Activated naive CD4-positive, alpha-beta T cell treated with anti-CD3 and anti-CD28 coated beads, Interleukin-2, amount 50 U/mL, for 16 hours (primary cell): Measurements from ENCODE around the gene ACOT7.
A peak's percentile ranks its signal among the peaks of the same experiment; 100 is the strongest.

Experiments
- DNase-seq: peaks from one replicate; pipeline ENCODE4 v3.0.0-alpha.2; 2020

ACOT7 gene

DNA sequence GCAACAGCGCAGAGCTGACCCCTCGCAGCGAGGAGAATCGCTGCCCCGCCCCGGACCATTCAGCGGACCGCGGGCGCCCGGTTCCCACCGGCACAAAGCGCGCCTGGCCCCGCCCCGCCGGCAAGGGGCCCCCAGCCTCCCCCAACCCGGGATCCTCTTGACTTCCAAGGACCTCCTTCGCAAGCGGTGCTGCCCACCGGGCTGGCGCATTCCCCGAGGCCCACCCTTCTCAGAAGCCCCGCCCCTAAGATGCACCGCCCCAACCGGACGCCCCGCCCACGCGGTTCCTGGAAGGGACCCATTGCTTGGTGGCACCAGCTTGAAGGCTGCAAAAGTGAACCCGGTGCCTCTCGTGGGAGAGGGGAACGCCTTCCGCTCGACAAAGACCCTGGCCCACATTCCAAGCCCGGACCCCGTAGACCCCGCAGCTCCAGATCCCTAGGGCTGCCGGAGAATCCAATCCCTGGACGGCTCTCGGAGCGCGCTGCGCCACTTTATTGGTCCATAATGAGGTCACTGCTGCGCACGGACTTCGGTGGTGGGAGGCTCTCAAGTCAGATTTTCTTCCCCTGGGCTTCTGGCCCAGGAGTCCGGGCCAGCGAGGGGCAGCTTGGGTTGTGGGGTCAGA, 147.6 kb downstream of the ACOT7 start:
- peak; percentile 36 for DNase-seq

DNA sequence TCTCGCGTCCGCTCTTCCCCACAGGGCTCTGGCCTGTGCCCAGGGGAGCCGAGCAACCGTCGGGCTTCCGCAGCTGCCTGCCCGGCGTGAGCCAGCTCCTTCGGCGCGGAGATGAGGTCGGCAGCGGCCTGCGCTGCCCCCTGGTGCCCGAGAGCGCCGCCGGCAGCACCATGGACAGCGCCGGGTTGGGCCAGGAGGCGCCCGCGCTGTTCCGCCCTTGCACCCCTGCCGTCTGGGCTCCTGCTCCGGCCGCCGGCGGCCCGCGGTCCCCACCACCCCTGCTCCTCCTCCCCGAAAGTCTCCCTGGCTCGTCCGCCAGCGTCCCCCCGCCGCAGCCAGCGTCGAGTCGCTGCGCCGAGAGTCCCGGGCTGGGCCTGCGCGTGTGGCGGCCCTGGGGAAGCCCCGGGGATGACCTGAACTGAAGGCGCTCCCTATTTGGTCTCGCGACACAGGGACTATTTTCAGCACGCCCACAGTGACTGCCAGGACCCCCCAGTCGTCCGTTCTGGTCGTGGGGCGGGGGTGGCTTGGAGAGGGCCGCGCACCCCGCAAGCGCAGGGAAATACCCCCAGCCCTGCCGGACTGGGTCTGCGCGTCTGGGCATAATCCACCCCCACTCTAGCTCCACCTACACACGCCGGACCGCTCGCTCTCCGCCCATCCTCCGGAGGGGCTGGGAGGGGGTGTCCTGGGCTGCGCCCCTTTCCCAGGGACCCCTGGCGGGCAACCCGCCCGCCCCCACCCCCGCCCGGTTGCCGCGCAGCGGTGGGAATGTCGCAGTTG, 148.3 kb downstream of the ACOT7 start:
- peak; percentile 77 for DNase-seq

DNA sequence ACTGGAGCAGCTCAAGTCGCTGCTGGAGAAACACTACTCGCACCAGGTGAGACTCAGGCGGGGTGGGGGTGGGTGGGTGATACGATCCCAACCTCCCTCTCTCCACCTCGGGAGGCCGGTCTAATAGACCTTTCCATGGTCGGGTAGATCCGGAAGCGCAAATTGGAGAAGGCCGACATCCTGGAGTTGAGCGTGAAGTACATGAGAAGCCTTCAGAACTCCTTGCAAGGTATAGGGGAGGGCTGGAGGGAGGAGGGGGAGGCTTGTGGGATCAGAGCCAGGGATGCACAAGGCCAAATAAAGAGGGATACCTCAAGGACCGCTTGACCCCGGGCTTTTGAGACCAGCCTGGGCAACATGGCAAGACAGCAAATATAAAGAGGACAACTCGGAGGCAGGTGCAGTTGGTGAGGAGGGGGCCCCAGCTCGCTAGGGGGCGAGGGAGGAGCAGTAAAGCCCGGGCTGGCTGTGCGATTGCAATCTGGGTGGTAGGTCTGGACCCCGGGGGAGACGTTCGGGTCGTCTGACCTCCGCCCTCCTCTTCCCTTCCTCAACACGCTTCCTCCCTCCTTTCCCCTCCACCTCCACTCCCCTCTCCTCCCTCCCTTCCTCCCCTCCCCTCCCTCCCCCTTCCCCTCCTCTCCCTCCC, 149.0 kb downstream of the ACOT7 start:
- DNase-seq: no peak

DNA sequence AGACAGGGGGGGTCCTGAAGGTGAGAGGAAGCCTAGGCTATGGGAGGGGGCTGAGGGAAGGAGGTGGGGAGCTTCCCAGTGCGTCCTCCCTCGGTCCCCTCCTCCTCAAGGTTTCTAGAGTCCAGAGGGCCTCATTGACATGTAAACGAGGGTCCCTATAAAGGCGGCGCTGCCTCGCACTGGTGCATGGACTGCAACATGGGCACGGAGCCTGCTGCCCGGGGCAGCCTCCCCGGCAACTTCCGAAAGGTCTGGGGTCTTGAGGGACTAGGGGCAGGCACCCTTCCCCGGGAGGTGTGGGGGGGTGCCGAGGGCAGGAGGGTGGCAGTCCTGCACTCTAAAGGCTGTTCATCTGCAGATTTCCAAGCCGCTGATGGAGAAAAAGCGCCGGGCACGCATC, 149.6 kb downstream of the ACOT7 start, which contains the start of gene HES3:
HES3 (plus strand) TSS at position 187 of the 400 bp plus-strand sequence; CDS start at position 374, 187 bp downstream.
- DNase-seq: no peak

DNA sequence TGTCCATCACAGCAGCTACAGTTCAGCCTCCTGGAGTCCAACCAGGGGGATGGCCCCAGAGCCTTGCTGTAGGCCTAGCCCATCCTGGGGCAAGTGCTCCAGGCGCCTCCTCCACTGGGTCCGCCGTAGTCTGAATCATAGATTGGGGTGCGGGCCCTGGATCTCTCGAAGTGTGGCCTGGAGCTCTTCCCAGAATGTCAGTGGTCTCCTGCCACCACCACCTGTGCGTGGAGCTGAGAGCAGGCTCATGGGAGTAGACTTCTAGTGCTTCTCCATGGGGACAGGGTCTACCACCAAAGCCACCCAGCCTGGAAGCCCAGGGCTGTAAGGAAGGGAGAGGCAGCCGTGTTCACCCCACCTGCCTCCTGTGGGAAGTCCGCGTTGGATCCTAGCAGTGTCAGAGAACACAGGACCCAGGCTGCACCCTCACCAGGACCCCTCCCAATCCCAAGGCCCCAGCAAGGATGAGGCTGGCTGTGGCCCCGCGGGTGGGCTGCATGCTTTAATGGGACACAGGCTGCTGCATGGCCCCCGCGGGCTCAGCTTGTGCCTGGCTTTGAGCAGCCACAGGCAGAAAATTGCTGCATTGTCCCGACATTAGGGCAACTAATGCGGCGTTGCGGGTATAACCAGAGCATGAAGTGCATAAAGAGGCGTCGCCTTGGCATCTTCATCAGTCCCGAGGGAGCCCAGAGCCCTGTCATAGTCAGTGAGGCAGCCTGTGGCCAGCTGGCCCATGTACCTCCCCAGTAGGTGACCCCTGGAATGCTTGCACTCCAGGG, 150.3 kb downstream of the ACOT7 start:
- DNase-seq: no peak

DNA sequence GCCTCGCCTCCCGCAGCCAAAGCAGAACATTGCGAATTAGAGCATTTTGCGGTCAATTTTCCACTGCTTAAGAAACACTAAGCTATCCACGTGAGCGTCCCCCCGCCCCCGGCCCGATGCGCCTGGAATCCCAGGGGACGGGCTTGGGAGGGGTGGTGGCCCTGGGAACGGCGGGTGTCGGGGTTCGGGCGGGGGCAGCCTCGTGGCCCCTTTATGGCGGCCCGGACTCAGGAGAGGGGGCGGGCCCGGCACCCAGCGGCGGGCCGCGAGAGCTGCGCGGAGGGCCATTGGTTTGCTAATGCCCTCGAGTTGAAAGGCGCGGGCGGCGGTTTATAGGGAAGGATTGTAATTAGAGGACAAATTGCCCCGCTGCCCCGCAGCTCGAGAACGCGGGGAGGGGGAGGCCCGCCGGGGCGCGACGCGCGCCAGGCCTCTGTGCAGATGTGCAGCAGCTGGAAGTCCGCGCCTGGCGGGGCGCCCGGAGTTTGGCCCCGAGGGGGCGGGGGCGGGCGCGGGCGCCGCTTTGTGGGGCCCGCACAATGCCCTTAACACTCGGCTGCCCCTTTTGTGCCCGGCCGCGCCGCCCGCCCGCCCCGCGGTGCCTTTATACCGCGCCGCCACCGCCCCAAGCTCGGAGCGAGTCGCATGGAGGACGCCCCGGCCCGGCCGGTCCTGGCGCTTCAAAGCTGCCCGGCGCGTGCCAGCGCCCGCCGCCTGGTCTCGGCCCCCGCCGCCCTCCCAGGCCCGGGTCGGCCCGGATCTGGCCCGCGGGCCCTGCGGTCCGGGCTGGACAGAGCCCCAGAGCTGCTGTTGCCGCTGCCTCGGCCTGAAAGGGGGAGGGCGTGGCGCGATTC, 151.5 kb downstream of the ACOT7 start:
- no peak for DNase-seq

DNA sequence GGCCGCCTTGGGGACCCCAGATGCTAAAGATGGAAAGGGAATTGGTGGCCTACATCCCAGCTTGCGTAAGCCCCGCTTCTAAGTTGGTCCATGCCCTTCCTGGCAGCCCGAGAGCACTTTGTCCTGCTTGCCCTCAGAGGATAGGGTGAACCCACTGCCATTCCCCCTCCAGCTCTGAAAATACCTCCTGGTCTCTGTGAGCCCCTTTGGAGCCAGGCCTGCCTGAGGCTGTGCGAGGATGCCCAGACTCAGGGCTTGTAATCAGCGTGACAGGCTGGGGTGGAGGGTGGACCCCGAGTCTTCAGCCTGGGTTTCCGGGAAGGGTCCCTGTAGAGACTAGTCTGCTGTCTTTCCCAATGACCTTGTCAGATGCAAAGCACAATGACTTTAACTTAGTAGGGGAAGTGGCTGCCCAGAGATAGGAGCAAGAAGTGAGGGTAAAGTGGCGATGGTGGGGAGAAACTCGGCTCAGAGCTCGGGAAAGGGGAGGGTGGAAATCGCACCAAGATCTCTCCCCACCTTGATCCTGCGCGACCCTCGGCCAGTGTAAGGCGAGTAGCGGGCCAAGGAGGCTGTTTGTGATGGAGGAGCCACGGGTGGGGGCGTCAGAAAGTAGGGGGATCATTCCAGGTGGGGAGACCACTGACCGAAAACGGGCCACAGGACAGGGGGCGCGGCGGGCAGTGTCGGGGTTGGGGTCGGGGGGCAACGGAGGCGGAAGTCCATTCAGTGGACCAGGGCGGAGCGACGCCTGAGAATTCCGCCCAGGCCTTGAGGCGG, 152.3 kb downstream of the ACOT7 start:
- no peak for DNase-seq

DNA sequence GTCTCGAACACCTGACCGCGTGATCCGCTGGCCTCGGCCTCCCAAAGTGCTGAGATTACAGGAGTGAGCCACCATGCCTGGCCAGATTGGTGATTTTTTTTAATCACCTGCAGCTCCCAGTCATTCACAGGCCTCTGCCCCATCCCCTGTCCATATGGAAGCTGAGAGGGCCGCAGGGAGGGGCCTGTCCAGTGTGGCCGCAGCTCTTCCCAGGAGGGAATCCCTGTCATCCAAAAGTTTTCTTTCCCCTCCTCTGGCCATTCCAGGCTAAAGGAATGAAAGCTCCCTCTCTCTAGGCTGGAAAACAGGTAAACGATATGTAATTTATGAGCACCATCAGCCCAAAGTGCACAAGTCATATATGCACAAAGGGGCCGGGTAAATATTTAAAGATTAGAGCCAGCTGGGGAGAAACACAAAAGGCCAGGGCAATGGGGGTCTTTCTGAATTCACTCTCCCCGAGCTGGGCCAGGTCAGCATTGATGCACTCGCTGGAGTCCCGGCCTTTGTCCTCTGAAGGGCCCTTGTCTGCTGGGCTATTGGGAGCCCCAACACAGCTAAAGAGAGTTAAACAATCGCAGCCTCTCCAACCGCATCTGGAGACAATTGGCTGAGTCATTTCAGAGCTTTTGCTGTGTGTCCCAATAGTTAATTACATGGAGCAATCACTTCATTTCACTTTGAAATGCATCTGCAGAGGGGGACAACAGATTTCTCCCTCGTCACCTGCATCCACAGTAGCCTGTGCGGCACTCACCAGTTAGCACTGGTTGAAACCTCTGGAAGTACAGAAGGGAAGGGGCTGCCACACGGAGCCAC, 153.4 kb downstream of the ACOT7 start:
- no peak for DNase-seq

DNA sequence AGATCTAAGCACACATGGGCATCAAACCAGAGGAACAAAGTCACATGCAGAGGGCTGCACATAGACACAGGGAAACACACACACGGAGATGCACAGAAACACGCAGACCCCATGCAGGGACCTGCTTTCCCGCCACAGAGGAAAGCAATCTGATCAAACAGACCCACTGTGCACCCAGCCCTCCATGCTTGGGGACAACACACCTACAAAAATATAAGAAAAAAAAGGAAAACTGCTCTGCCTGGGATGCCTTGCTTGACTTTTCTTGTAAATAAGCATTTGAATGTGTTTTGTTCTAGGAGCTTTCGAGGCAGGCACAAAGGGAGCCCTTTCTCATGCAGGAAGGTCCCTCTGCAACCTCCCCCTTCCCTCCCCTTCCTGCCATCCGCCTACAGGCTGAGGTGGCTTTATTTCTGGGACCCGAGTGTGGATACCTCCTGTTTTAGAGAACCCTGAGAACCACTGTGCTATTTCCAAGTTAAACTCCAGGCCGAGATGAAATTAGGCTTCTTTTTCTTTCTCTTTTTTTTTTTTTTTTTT, 154.3 kb downstream of the ACOT7 start:
- no peak for DNase-seq

DNA sequence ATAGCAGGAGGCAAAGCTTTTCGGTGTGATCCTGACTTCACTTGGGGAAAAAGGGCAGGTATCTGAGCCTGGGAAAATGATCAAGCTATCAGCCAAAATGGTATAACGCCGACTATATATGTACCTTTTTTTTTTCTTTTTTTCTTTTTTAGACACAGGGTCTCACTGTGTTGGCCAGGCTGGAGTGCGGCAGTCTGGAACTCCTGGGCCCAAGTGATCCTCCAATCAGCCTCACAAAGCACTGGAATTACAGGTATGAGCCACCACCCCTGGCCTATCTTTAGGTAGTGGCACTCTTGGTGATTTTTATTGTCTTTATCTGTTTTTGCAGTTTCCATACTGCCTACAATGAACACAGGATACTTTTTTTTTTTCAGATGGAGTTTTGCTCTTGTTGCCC, 156.5 kb downstream of the ACOT7 start:
- DNase-seq: no peak

DNA sequence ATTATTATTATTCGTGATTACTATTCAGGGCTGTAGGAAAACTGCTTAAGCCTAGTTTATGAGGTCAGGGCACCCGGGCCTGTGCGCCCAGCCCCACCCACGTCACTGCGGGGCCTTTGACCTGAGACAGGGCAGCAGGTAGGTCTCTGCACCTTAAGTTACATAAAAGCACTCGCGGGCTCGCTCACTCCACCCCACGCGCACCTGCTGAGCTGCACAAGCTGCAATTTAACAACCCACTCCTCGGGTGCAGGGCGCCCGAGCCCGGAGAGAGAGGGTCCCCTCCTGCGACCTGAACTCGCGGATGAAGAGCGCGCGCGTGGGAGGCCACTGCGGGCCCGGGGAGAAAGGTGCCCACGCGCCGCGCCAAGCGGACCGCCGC, 158.3 kb downstream of the ACOT7 start:
- no peak for DNase-seq

DNA sequence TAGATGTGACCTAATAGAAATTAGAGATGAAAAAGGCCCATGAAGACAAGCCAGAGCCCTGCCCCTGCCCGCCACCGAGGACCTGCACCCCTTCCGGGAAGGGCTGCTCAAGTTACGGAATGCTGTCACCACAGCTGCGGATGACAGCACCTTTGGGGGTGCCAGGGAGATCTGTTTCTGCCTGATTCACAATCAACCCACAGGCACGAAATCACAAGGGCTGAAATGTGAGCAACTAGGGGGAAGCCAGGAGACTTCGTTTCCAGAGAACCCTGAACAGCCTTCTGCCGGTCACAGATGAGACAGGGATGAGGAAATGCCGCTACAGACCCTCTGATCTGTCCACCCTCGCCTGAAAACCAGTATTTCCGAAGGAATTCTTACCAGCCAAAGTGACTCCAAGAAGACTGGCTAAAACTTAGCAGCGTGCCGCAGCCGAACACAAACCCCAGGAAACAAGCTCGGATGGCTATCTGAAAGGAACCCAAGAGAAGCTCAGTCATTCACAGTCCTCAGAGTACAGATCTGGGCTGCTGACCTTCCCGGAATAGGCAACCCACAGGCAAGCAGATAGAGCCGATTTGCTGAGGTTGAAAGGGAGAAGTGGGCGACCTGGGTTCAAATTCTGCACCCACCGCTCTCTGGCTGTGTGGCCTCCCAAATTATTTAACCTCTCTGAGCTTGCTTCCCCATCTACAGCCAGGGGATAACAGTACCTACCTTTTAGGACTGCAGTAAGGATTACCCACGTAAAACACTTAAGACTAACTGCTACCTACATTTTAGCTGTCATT, 158.9 kb downstream of the ACOT7 start:
- DNase-seq: no peak

DNA sequence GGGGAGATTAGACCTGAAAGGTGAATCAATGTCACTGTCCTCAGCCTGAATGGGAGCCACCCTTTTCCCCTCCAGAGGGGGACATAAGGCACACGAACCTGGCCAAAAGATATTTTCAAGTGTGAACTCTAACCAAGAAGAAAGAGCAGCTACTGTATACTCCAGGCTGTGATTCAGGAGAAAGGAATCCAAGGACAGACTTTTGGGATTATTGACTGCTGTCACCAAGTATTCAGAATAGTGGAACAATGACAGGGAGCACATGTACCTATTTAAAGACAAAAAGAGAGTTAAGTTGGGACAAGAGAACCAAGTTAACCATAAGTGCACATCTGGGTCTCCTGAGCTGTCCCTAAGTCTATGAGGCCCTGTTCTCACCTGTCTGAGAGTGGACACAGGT, 160.2 kb downstream of the ACOT7 start:
- no peak for DNase-seq

DNA sequence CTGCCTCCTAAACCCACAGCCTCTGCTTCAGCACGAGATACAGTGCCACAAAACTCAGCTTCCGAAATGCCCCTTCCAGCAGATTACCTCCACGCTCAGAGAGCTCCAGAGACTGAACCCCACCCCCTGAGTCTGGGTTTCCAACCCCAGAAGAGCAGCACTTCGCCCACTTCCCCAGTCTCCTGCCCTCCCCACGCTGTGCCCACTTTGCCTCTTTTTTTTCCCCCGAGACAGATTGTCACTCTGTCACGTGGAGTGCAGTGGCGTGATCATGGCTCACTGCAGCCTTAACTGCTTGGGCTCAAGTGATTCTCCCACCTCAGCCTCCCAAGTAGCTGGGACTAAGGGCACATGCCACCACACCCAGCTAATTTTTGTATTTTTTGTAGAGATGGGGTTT, 167.9 kb downstream of the ACOT7 start:
- no peak for DNase-seq

DNA sequence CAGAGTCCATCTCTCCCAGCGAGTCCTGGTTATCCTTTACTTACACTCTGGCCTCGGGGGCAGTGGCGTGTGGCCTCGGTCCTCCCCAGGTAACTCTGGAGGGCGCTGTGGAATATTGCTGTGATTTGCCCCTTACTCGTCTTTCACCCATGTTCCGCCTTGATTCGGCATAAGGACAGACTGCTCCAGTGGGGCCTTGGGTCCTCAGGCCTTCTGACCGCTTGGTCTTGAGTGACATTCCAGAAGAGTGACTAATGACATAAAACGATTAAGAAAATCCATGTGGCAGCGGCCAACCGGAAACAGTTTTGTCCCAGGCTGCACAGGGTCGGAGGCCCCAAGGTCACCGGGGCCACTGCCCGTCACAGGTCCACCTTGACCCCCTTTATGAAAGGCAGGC, 168.8 kb downstream of the ACOT7 start:
- no peak for DNase-seq

DNA sequence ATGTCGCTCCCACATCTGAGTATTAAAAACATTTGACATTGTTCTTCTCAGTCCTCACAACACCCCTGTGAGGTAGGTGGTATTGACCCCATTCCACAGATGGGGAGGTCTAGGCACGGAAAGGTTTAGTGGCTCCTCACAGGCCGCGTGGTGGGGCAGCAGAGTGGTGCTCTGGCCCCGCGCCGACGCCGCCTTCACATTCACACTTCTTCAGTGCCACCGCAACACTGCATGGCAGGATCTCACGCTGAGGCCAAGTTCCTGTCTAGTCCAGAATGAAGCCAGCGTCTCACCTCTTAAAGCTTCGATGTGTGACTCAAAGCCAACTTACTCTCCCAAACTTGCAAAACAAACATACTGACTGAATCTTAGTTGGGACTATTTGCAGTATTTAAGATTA, 169.9 kb downstream of the ACOT7 start:
- DNase-seq: no peak

DNA sequence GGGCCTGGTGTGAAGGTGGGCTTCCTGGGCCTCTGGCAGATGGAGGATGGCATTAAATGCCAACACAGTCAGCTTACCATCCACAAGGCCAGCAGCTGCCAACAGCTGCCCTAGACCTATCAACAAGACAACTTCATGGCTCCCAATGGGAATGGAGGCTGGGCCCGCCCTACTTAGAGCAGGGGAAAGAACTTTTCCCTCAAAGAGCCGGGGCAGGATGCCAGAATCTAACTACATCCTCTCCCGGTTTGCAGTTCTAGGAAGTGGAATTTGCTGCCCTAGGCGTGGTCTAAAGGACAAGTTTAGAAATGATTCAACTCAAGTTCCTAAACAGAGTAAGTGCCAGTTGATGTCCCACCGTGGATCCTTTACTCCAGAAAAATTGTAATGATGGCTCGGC, 170.9 kb downstream of the ACOT7 start:
- DNase-seq: no peak

DNA sequence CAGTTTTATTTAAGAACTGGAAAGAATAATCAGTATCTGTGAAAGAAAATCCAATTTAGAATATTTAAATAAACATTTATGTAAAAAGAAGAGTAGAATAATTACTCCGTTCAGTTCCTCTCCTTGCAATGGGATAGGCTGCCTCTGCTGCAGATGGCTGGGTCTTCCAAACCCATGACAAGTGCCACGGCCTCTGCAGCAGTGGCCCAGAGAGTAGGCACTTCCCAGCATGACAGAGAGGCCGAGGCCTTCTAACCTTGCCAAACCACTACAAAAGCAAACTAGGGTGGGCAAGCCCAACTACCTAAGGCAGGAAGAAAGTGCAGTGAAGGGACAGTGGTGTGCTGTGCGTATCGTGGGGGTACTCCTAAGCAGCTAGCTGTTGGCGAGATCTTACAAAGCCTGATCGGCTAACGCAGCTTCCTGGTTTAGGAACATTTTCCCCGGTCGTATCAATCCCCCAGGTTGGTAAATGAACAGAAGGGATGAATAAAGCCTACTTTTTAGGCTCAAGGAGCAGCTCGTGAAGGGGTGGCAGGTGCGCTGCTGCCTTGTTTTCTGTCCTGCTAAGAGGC, 172.3 kb downstream of the ACOT7 start:
- DNase-seq: no peak

DNA sequence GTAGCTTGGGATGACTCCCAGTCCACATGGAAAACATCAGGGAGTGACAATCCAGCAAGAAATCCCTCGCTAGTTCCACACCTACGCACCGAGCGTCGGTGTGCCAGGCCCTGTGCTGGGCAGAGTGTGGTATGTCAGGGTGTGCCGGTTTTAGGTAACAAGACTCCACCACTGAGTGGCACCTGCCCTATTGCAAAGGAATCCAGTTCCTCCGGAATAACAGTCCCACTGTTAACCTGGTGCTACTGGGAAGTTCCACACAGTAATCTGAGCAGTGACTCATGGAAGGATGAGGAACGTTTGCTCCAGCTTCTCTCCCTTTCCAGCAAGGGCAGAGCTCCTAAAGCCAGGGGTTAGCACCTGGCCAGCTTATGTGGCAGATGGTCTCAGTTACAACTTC, 173.3 kb downstream of the ACOT7 start:
- no peak for DNase-seq
